ENCODE measurements around the gene COCH.

COCH gene

DNA sequence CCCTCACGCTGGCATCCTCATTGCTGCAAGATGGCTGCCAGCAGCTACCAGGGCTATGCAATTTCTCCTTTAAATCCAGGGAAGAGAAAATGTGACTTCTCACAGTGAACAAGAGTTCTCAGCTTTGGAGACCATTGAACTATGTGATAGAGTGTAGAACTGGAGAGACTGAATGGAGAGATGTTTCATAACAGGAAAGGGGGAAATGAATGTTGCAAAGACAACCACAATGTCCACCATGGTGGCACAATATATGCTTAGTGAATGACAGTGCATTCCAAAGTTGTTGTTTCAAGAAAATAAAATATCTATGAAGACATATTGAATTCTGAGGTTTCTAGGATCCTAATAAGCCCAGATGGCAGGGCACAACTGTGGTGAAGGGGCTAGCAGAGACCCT, 13.2 kb upstream of the COCH start:
- Histone ChIP-seq H3K9me3 (no peaks in the 10 kb centered on the region), H3K27me3 (ENCODE audit: low read depth) (no peaks in the 10 kb centered on the region), H3K4me3 (no peak overlapping the region), H3K36me3 (replicated peaks) (no peaks in the 10 kb centered on the region), H3K4me1 (peaks cover under 1% of the 10 kb centered on the region; the same call in 1 of the 2 replicates)
- DNase-seq (ENCODE audit: low spot score in 2 of 2), result no peak
- in situ Hi-C loops (cut with MboI; ENCODE audit: low sequenced_read_pairs), result no loop called here

DNA sequence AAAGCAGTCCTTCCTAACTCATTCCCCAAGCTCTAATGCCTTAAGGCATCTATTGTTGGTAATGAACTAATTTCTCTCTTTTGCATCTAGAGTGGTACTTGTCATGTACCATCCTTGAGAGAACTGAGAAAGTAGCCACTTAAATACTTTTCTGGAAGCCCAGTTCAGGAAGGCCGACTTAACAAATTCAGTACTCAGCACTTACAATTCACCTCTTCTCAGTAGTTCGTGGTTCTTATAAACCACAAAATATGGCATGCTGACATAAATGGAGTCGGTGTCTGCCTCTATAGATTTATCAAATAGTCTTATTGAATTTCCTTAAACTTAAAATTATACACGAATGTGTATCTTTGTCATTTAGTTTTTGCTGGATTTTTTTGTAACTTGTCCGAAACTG, 9.4 kb upstream of the COCH start:
- no peak overlapping the region for H3K4me3 ChIP-seq
- in situ Hi-C loops (cut with MboI; ENCODE audit: low sequenced_read_pairs), result no loop called here
- no peak for DNase-seq (ENCODE audit: low spot score in 2 of 2)

DNA sequence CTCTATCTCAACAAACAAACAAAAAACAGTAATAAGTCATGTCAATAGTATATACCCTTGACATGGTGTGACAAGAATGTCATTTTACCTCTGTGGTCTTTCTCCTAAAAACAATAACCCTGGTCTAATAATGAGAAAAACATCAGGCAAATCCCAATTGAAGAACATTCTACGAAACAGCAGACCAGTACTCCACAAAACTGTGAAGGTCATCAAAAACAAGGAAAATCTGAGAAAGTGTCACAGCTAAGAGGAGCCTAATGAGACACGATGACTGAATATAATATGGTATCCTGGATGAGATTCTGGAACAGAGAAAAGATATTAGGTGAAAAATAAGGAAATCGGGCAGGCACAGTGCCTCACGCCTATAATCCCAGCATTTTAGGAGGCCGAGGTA, 5.6 kb upstream of the COCH start:
- no peak overlapping the region for H3K4me3 ChIP-seq
- peaks cover 4% of the 10 kb centered on the region; the same call in 1 of the 2 replicates for H3K4me1 ChIP-seq
- no peaks in the 10 kb centered on the region for H3K9me3 ChIP-seq
- no peaks in the 10 kb centered on the region for H3K36me3 ChIP-seq (replicated peaks)
- H3K27me3 ChIP-seq (ENCODE audit: low read depth), result no peaks in the 10 kb centered on the region
- in situ Hi-C loops (cut with MboI; ENCODE audit: low sequenced_read_pairs), result no loop called here
- DNase-seq (ENCODE audit: low spot score in 2 of 2), result no peak

More for the DNA sequence above, 9.4 kb upstream of the COCH start:
- no peaks in the 10 kb centered on the region for H3K27me3 ChIP-seq (ENCODE audit: low read depth)
- H3K36me3 ChIP-seq (replicated peaks), result no peaks in the 10 kb centered on the region
- no peaks in the 10 kb centered on the region for H3K9me3 ChIP-seq
- H3K4me1 ChIP-seq, result peaks cover 4% of the 10 kb centered on the region; the same call in 1 of the 2 replicates

DNA sequence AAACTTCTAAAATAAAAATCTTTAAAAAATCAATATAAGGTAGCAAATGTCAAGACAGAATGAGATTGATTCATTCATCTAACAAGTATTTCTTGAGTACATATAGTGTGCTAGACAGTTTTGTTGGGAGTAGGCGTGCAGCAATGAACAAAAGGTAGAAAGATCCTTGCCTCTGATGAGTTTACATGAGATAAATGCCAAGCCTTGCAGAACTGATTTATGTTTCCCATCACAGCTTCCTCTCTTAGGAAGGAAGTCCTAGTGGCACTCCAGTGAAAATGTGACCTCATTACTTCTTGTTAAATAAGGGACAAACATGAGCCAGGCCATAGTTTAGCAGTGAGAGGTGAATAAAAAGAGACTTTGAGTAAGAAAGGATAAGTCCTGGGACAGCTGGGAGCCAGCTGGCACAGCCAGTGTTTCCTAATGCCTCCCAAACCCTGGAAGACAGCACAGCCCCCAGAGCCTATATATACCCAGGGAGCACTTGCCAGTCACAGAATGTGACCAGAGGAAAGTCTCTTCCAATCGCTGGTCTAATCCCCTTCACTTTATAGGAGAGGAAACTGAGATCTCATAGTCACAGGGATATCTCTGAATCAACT, 4.7 kb upstream of the COCH start:
- DNase-seq (ENCODE audit: low spot score in 2 of 2), result no peak
- H3K9me3 ChIP-seq, result no peaks in the 10 kb centered on the region
- in situ Hi-C loops (cut with MboI; ENCODE audit: low sequenced_read_pairs), result no loop called here
- H3K4me3 ChIP-seq, result no peak overlapping the region
- no peaks in the 10 kb centered on the region for H3K27me3 ChIP-seq (ENCODE audit: low read depth)
- H3K36me3 ChIP-seq (replicated peaks), result no peaks in the 10 kb centered on the region
- H3K4me1 ChIP-seq, result peaks cover 7% of the 10 kb centered on the region

DNA sequence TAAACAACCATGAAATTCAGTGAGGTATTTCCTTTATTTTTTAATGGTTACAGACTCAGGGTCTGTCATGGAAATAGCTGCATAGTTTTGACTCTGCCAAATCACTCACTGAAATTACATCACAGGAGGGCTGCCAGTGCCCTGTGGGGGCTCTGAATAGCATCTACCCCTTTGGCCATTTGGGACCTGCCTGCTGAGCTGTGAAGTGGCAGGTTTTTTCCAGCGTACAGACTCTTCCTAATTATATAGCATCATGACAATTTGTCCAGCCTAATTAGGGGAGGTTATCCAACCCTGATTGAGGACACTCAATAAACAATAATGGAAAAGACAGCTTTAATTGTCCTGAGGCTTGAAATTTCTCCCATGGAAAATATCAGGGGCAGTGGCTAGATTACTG, 1.8 kb upstream of the COCH start:
- H3K4me1 ChIP-seq, result peaks cover 3% of the 10 kb centered on the region
- no peaks in the 10 kb centered on the region for H3K36me3 ChIP-seq (replicated peaks)
- in situ Hi-C loops (cut with MboI; ENCODE audit: low sequenced_read_pairs), result no loop called here
- no peaks in the 10 kb centered on the region for H3K27me3 ChIP-seq (ENCODE audit: low read depth)
- no peak for DNase-seq (ENCODE audit: low spot score in 2 of 2)
- no peaks in the 10 kb centered on the region for H3K9me3 ChIP-seq
- H3K4me3 ChIP-seq, result no peak overlapping the region

- in situ Hi-C loops (cut with MboI; ENCODE audit: low sequenced_read_pairs), result no loop called here
Observed at GRCh38 chr14:30873308-30874119, 845 bp upstream of the COCH start.

DNA sequence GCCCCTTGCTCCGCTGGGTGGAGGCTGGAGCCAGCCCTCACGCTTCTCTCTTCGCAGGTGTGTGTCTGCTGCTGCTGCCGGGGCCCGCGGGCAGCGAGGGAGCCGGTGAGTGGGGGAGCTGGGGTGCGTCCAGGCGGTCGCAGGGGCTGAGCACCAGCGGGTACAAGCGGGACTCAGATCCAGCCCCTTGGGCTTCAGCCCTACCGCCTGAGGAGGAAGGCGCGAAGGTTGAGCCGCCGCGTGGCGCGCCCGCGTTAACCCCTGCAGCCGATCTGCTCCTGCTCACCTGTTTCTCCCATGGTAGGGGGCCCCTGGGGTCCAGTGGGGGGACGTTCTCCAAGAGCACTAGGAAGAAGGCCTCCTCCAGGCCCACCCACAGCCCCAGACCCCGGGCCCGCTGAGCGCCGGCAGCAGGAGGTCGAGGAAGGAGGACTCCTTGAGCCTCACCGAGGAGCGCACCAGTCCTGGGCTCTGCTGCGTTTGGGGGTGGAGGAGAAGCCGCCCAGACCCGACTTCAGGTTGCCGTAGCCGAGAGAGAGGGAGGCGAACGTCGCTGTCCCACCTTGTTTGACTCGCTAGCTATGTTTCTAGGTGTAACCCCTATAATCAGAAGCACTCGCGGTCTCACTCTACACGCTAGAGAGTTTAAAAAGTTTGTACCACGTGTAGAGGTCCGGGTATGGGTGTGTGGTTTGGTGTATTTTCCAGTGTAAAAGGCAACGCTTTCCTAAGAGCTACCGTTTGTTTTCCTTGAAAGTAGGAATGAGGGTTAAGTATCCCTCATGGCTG, 834 bp downstream of the COCH start:
- Histone ChIP-seq H3K4me3 (peak overlapping the region; percentile 49), H3K36me3 (replicated peaks) (no peaks in the 10 kb centered on the region), H3K4me1 (peaks cover 3% of the 10 kb centered on the region), H3K27me3 (ENCODE audit: low read depth) (no peaks in the 10 kb centered on the region), H3K9me3 (no peaks in the 10 kb centered on the region)
- in situ Hi-C loops (cut with MboI; ENCODE audit: low sequenced_read_pairs), result no loop called here
- DNase-seq (ENCODE audit: low spot score in 2 of 2), result no peak

More at GRCh38 chr14:30873308-30874119, 845 bp upstream of the COCH start:
- no peaks in the 10 kb centered on the region for H3K27me3 ChIP-seq (ENCODE audit: low read depth)
- no peak for DNase-seq (ENCODE audit: low spot score in 2 of 2)
- H3K9me3 ChIP-seq, result no peaks in the 10 kb centered on the region
- H3K4me3 ChIP-seq, result peak overlapping the region; percentile 49; the same call in 1 of the 2 replicates
- peaks cover 3% of the 10 kb centered on the region for H3K4me1 ChIP-seq
- no peaks in the 10 kb centered on the region for H3K36me3 ChIP-seq (replicated peaks)

DNA sequence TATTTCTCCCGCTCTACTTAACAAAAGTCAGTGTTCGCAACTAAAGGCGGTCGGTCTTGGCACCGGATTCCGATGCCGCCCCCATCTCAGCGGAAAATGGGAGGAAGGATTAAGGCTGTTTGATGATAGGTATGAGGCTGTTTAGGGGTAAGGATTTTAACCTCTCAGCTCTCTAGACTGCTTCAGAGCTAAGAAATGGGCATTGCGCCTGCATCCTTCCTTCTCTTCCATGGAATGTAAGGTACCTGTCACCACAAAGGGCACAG, 1.4 kb downstream of the COCH start:
- Histone ChIP-seq H3K4me1 (peaks cover 3% of the 10 kb centered on the region), H3K4me3 (no peak overlapping the region), H3K27me3 (ENCODE audit: low read depth) (no peaks in the 10 kb centered on the region), H3K9me3 (no peaks in the 10 kb centered on the region), H3K36me3 (replicated peaks) (no peaks in the 10 kb centered on the region)
- DNase-seq (ENCODE audit: low spot score in 2 of 2), result no peak
- in situ Hi-C loops (cut with MboI; ENCODE audit: low sequenced_read_pairs), result no loop called here

DNA sequence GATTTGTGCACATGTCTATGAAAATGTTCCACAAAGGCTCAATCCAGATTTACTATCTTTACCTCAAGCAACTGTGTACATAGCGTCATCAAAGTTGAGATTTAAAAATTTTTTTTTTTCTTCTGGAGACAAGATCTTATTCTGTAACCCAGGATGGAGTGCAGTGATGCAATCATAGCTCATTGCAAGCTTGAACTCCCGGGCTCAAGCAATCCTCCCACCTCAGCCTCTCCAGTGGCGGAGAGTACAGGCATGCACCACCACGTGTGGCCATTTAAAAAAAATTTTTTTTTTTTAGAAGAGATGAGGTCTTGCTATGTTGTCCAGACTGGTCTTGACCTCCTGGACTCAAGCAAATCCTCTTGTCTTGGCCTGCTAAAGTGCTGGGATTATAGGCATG, 2.3 kb downstream of the COCH start:
- Histone ChIP-seq H3K27me3 (ENCODE audit: low read depth) (no peaks in the 10 kb centered on the region), H3K9me3 (no peaks in the 10 kb centered on the region), H3K36me3 (replicated peaks) (no peaks in the 10 kb centered on the region), H3K4me3 (no peak overlapping the region), H3K4me1 (peaks cover 3% of the 10 kb centered on the region)
- DNase-seq (ENCODE audit: low spot score in 2 of 2), result no peak
- in situ Hi-C loops (cut with MboI; ENCODE audit: low sequenced_read_pairs), result no loop called here

DNA sequence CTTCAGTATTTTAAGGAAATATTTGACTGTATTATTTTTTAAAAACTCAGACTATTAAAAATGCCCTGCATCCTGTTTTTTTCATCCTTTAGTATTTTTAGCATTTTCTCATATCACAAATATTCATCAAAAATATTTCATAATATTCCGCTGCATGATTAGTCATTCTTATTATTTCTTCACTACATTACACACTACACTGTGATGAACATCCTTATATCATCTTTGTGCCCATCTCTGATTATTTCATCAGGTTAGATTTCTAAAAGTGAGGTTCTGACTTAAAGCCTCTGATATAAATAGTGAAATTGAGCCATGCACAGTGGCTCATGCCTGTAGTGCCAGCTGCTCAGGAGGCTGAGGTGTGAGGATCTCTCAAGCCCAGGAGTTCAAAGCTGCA, 8.1 kb downstream of the COCH start:
- Histone ChIP-seq H3K36me3 (replicated peaks) (peaks cover 3% of the 10 kb centered on the region; the same call in 1 of the 2 replicates), H3K4me1 (no peaks in the 10 kb centered on the region), H3K4me3 (no peak overlapping the region), H3K9me3 (no peaks in the 10 kb centered on the region), H3K27me3 (ENCODE audit: low read depth) (no peaks in the 10 kb centered on the region)
- DNase-seq (ENCODE audit: low spot score in 2 of 2), result no peak
- in situ Hi-C loops (cut with MboI; ENCODE audit: low sequenced_read_pairs), result no loop called here

GRCh38 chr14:30883508-30884294, 9.3 kb downstream of the COCH start:
- no peak overlapping the region for H3K4me3 ChIP-seq
- no peaks in the 10 kb centered on the region for H3K4me1 ChIP-seq
- no peaks in the 10 kb centered on the region for H3K27me3 ChIP-seq (ENCODE audit: low read depth)
- H3K36me3 ChIP-seq (replicated peaks), result peaks cover 3% of the 10 kb centered on the region; the same call in 1 of the 2 replicates
- H3K9me3 ChIP-seq, result no peaks in the 10 kb centered on the region
- in situ Hi-C loops (cut with MboI; ENCODE audit: low sequenced_read_pairs), result no loop called here
- DNase-seq (ENCODE audit: low spot score in 2 of 2), result no peak

DNA sequence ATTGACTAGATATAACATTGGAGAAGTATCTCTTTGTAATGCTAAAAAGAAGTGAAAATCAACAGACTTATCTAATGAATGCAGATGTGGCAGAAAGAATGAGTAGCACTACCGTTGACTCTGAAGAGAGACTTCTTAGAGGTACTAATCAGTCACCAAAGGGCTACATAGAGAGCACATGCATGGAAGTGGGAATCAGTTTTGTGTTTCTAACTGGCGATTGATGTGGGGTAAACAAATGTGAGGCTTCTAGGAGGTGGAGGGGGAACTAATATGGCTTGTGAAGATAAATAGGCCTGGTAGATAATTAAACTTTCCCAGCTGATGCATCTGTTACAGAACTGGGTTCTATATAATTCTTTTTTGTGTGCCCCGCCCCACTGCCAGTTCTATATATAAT, 10.5 kb downstream of the COCH start:
- peaks cover 3% of the 10 kb centered on the region; the same call in 1 of the 2 replicates for H3K36me3 ChIP-seq (replicated peaks)
- no peak for DNase-seq (ENCODE audit: low spot score in 2 of 2)
- H3K4me3 ChIP-seq, result no peak overlapping the region
- H3K27me3 ChIP-seq (ENCODE audit: low read depth), result no peaks in the 10 kb centered on the region
- in situ Hi-C loops (cut with MboI; ENCODE audit: low sequenced_read_pairs), result no loop called here
- no peaks in the 10 kb centered on the region for H3K9me3 ChIP-seq
- H3K4me1 ChIP-seq, result peaks cover 8% of the 10 kb centered on the region

DNA sequence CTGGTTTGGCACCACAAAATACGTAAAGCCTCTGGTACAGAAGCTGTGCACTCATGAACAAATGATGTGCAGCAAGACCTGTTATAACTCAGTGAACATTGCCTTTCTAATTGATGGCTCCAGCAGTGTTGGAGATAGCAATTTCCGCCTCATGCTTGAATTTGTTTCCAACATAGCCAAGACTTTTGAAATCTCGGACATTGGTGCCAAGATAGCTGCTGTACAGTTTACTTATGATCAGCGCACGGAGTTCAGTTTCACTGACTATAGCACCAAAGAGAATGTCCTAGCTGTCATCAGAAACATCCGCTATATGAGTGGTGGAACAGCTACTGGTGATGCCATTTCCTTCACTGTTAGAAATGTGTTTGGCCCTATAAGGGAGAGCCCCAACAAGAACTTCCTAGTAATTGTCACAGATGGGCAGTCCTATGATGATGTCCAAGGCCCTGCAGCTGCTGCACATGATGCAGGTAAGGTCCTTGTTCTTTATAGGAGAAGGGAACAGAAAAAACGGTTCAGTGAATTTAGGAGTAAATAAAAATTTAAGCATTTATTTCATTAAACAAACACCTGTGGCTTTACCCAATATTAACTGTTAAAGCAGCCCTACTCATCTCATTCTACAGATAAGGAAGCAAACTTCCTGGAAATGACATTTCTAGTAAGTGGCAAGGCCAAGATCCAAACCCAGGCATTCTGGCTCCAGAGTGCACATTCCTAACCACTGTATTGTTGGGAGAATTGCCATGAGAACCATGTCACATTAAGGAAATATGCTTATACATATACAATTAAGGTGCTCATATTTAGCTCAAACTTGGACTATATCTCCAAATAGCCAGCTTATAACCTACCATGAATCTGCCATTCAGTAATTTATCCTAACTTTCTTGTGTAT, 11.7 kb downstream of the COCH start:
- no peaks in the 10 kb centered on the region for H3K27me3 ChIP-seq (ENCODE audit: low read depth)
- H3K36me3 ChIP-seq (replicated peaks), result peaks cover 3% of the 10 kb centered on the region; the same call in 1 of the 2 replicates
- no peak overlapping the region for H3K4me3 ChIP-seq
- in situ Hi-C loops (cut with MboI; ENCODE audit: low sequenced_read_pairs), result no loop called here
- peaks cover 14% of the 10 kb centered on the region for H3K4me1 ChIP-seq
- no peaks in the 10 kb centered on the region for H3K9me3 ChIP-seq
- DNase-seq (ENCODE audit: low spot score in 2 of 2), result no peak
